Fibroblast of lung (primary cell): Measurements from ENCODE around the gene TOLLIP. TPM values are rescaled to one million over a fixed set of nuclear protein-coding genes. Genes with fewer than 3 reads are reported as not detected.
A peak's percentile ranks its signal among the peaks of the same experiment; 100 is the strongest.

Experiments used
- DNase-seq, 2 donors: peaks; one replicate each; pipeline versions ENCODE4 v3.0.0 to v3.0.0-alpha.2; 2010; ENCODE audit warnings: low read depth in 2 of 2
- H2AFZ ChIP-seq: 2 replicates; pipeline ENCODE4 v1.5.1; 2012; ENCODE audit warnings: low read length, control low read depth, inconsistent platforms
- H3K27ac ChIP-seq: 2 replicates; pipeline ENCODE4 v1.5.1; 2011; ENCODE audit warnings: low read length, control low read depth; ENCODE audit not compliant: insufficient read depth
- H3K27me3 ChIP-seq: 2 replicates; pipeline ENCODE4 v1.5.1; 2011; ENCODE audit warnings: mild to moderate bottlenecking, low read length; ENCODE audit not compliant: control insufficient read depth, insufficient read depth
- H3K36me3 ChIP-seq: 2 replicates; pipeline ENCODE4 v1.5.1; 2011; ENCODE audit warnings: low read length; ENCODE audit not compliant: control insufficient read depth, insufficient read depth
- H3K4me1 ChIP-seq: 2 replicates; pipeline ENCODE4 v1.5.1; 2011; ENCODE audit warnings: low read length; ENCODE audit not compliant: control insufficient read depth, insufficient read depth; ENCODE audit errors: extremely low read depth
- H3K4me2 ChIP-seq: 2 replicates; pipeline ENCODE4 v1.5.1; 2011; ENCODE audit warnings: low read length, control low read depth; ENCODE audit not compliant: insufficient read depth; ENCODE audit errors: extremely low read depth
- H3K4me3 ChIP-seq, 4 experiments: fragments of 200-600 bp in 1 of 4; sonication (generic) in 1 of 4; replicated peaks in 1 of 4; 2 replicates each; pipeline ENCODE4 v1.5.1; 2011 to 2016; ENCODE audit warnings: low read length in 4 of 4, low read depth in 3 of 4, mild to moderate bottlenecking in 3 of 4, control low read depth in 2 of 4, inconsistent platforms in 1 of 4, mixed read lengths in 1 of 4; ENCODE audit not compliant: insufficient read depth in 1 of 4; ENCODE audit errors: control extremely low read depth in 1 of 4
- H3K79me2 ChIP-seq: 2 replicates; pipeline ENCODE4 v1.5.1; 2012; ENCODE audit warnings: mild to moderate bottlenecking, low read length, inconsistent platforms; ENCODE audit not compliant: control insufficient read depth, insufficient read depth
- H3K9ac ChIP-seq: 2 replicates; pipeline ENCODE4 v1.5.1; 2011; ENCODE audit warnings: mild to moderate bottlenecking, low read length, control low read depth; ENCODE audit not compliant: insufficient read depth
- H3K9me3 ChIP-seq: 2 replicates; pipeline ENCODE4 v1.5.1; 2012; ENCODE audit warnings: low read depth, low read length; ENCODE audit not compliant: control insufficient read depth, insufficient read depth
- H4K20me1 ChIP-seq: 2 replicates; pipeline ENCODE4 v1.5.1; 2011; ENCODE audit warnings: low read length; ENCODE audit not compliant: control insufficient read depth, insufficient read depth; ENCODE audit errors: extremely low read depth
- CTCF ChIP-seq, 2 donors: IDR thresholded peaks in 1 of 2; conservative IDR thresholded peaks in 1 of 2; 1 replicate in 1 of 2; 2 replicates in 1 of 2; pipeline ENCODE4 v1.5.1; 2011 to 2012; ENCODE audit warnings: low read length in 2 of 2, control low read depth in 1 of 2, inconsistent platforms in 1 of 2, low read depth in 1 of 2, mild to moderate bottlenecking in 1 of 2
- EZH2 ChIP-seq: IDR thresholded peaks from 2 replicates; pipeline ENCODE4 v1.5.1; 2012; ENCODE audit warnings: low read length, control low read depth, mild to moderate bottlenecking; ENCODE audit errors: missing control alignments
- polyA plus RNA-seq, 2 donors: library from polyadenylated mRNA; depleted of rRNA in 1 of 2; stranded (reverse) in 1 of 2; unstranded in 1 of 2; fragments of >200 nt; gene quantifications; 2 replicates each; pipeline ENCODE4 v1.2.1, GENCODE V29; 2011 to 2012; ENCODE audit warnings: missing spikeins in 1 of 2
- total RNA-seq: library from RNA; depleted of rRNA; stranded (reverse); fragments of >200 nt; gene quantifications from 2 replicates; pipeline ENCODE4 v1.2.1, GENCODE V29; 2014

TOLLIP gene
- total and polyA plus RNA-seq, 2 donors (not counting 1 experiment from before 2014, with no cell fraction given): 28.4 to 34.6 TPM

DNA sequence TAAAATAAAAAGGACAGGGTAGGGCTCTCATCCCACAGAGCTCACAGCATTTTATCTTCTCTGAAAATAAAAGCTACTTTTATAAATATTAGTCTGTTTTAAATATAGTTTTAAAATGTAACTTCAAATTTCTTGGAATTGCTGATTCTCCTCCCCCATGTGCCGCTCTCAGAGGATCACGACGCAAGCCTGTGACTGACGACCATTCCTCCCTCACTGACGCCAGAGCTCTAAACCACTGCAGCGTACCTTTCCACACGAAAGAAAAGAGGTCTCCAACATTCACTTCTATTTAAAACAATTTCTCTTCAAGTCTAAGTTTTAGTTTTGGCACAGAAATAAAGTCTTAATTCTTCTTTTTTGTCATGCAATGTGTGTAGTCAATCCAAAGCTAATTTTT is 9.3 kb downstream of the TOLLIP start:
- Histone ChIP-seq H4K20me1 (peaks cover 1% of the 10 kb centered on the region), H3K79me2 (peaks cover 52% of the 10 kb centered on the region), H2AFZ (no peak overlapping the region), H3K4me2 (no peak overlapping the region), H3K9ac (no peak overlapping the region), H3K4me1 (peaks cover 3% of the 10 kb centered on the region), H3K27me3 (no peaks in the 10 kb centered on the region), H3K36me3 (no peaks in the 10 kb centered on the region), H3K27ac (no peak overlapping the region), H3K9me3 (no peaks in the 10 kb centered on the region), H3K4me3 (no peak overlapping the region)
- TF ChIP-seq EZH2: no peak
- no peak for TF ChIP-seq CTCF (conservative IDR thresholded peaks at IDR 0.05 in 1 of 2, IDR thresholded peaks at IDR 0.05 in 1 of 2; ENCODE audit: low read depth in 1 of 2, low read length in 2 of 2)
- DNase-seq: no peak

DNA sequence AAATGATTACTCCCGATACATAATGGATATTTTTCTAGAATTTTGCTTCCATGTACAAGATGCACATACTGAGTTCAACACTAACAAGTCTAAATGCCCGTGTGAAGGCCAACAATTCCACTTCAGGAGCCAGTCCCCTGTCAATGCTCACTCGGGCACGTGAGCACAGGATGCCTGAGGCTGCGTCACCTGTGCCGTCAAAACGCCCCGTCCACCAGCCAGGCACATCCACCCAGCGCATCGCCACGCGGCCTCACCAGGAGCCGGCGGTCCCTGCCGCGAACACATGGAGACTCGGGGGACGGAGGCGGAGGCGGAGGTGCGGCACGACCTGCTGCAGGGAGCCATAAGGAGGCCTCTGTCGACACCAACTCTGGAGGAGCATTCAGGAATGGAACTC is 9.8 kb downstream of the TOLLIP start:
- Histone ChIP-seq H3K9ac (no peak overlapping the region), H3K4me2 (no peak overlapping the region), H3K4me1 (peaks cover 3% of the 10 kb centered on the region), H3K79me2 (peaks cover 49% of the 10 kb centered on the region), H3K27me3 (no peaks in the 10 kb centered on the region), H4K20me1 (no peaks in the 10 kb centered on the region), H3K9me3 (no peaks in the 10 kb centered on the region), H3K36me3 (no peaks in the 10 kb centered on the region), H3K27ac (no peak overlapping the region), H3K4me3 (no peak overlapping the region), H2AFZ (no peak overlapping the region)
- no peak for TF ChIP-seq EZH2
- TF ChIP-seq CTCF (conservative IDR thresholded peaks at IDR 0.05 in 1 of 2, IDR thresholded peaks at IDR 0.05 in 1 of 2; ENCODE audit: low read depth in 1 of 2, low read length in 2 of 2): no peak
- no peak for DNase-seq

- no peak for TF ChIP-seq CTCF (conservative IDR thresholded peaks at IDR 0.05 in 1 of 2, IDR thresholded peaks at IDR 0.05 in 1 of 2; ENCODE audit: low read depth in 1 of 2, low read length in 2 of 2)
- Histone ChIP-seq H3K9ac (no peak overlapping the region), H3K9me3 (no peaks in the 10 kb centered on the region), H4K20me1 (no peaks in the 10 kb centered on the region), H3K27ac (no peak overlapping the region), H3K4me3 (no peak overlapping the region), H3K4me2 (no peak overlapping the region), H3K79me2 (peaks cover 47% of the 10 kb centered on the region), H3K36me3 (no peaks in the 10 kb centered on the region), H2AFZ (no peak overlapping the region), H3K4me1 (no peaks in the 10 kb centered on the region), H3K27me3 (no peaks in the 10 kb centered on the region)
- DNase-seq: peak; percentile 46 to 80
These were observed 10.5 kb downstream of the TOLLIP start for GRCh38 chr11:1298695-1299492.
